ENCODE data around the gene GPSM1. TPM values are rescaled to one million over a fixed set of nuclear protein-coding genes. Genes with fewer than 3 reads are reported as not detected.

Gene GPSM1
- polyA plus RNA-seq, 1 of the 3 experiments (the other 2 are of a cell fraction) = 26.7 TPM

- H3K27ac ChIP-seq (ENCODE audit: low read depth in 2 of 2, low read length in 1 of 2) = no peak overlapping the region; a peak in 1 of 4 replicates
- POLR2A ChIA-PET = no interaction called here
- no peak overlapping the region for H3K4me2 ChIP-seq
- CTCF ChIA-PET = interaction anchor here (1.4 to 3.7 kb wide), 8 partner anchors 9 to 54 kb away, joined by 3 to 28 read pairs (median 8); partner anchors contain the start of genes DNLZ, GPSM1 and SNAPC4
- no peaks in the 10 kb centered on the region for H3K9me3 ChIP-seq
- no peak overlapping the region for H3K9ac ChIP-seq
- H3K9me2 ChIP-seq = no peaks in the 10 kb centered on the region
- no peaks in the 10 kb centered on the region for H3K27me3 ChIP-seq (ENCODE audit: insufficient read depth)
- no peaks in the 10 kb centered on the region for H4K20me1 ChIP-seq (ENCODE audit: insufficient read depth)
- peaks cover 0 to 62% of the 10 kb centered on the region in 2 experiments; a peak in 1 of 4 replicates for H3K4me1 ChIP-seq (ENCODE audit: control insufficient read depth in 1 of 2, insufficient read depth in 2 of 2, low read depth in 1 of 2, low read length in 1 of 2)
- H2AFZ ChIP-seq (ENCODE audit: low read depth) = no peak overlapping the region
- no peak overlapping the region for H3K4me3 ChIP-seq (ENCODE audit: low read depth in 2 of 2, low read length in 1 of 2)
- no peak for DNase-seq
- TF ChIP-seq GATA2 (CRISPR knock-in tag; IDR thresholded peaks at IDR 0.05) (no peak), YY1 (IDR thresholded peaks at IDR 0.05; ENCODE audit: low read depth) (no peak), CTCF (IDR thresholded peaks at IDR 0.05) (no peak), FOXM1 (IDR thresholded peaks at IDR 0.05; ENCODE audit: low read depth) (no peak), EP300 (IDR thresholded peaks at IDR 0.05; ENCODE audit: borderline replicate concordance in 1 of 2, low read depth in 1 of 2, low read length in 1 of 2) (no peak), MAX (IDR thresholded peaks at IDR 0.05; ENCODE audit: low read depth) (no peak), FOSL2 (IDR thresholded peaks at IDR 0.05; ENCODE audit: borderline replicate concordance, low read depth) (no peak), NFIC (IDR thresholded peaks at IDR 0.05; ENCODE audit: borderline replicate concordance) (no peak), RAD21 (IDR thresholded peaks at IDR 0.05; ENCODE audit: low read length) (no peak), POLR2AphosphoS5 (IDR thresholded peaks at IDR 0.05; ENCODE audit: low read depth, low read length) (no peak), RFX5 (IDR thresholded peaks at IDR 0.05; ENCODE audit: low read length) (no peak), PBX3 (IDR thresholded peaks at IDR 0.05) (no peak), TCF12 (IDR thresholded peaks at IDR 0.05) (no peak), MXI1 (IDR thresholded peaks at IDR 0.05; ENCODE audit: low read depth, low read length) (no peak), MEF2A (IDR thresholded peaks at IDR 0.05; ENCODE audit: borderline replicate concordance, low read depth) (no peak)
- TF ChIP-seq, protein P1, sequence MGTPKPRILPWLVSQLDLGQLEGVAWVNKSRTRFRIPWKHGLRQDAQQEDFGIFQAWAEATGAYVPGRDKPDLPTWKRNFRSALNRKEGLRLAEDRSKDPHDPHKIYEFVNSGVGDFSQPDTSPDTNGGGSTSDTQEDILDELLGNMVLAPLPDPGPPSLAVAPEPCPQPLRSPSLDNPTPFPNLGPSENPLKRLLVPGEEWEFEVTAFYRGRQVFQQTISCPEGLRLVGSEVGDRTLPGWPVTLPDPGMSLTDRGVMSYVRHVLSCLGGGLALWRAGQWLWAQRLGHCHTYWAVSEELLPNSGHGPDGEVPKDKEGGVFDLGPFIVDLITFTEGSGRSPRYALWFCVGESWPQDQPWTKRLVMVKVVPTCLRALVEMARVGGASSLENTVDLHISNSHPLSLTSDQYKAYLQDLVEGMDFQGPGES (IDR thresholded peaks at IDR 0.05; ENCODE audit: low read depth, low read length) = no peak
- TF ChIP-seq, protein P2, sequence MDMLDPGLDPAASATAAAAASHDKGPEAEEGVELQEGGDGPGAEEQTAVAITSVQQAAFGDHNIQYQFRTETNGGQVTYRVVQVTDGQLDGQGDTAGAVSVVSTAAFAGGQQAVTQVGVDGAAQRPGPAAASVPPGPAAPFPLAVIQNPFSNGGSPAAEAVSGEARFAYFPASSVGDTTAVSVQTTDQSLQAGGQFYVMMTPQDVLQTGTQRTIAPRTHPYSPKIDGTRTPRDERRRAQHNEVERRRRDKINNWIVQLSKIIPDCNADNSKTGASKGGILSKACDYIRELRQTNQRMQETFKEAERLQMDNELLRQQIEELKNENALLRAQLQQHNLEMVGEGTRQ (IDR thresholded peaks at IDR 0.05; ENCODE audit: borderline replicate concordance, low read depth, low read length) = no peak
- 84% methylated on average over 9 of the region's 20 CpGs for WGBS (ENCODE audit: low lambda C conversion rate)
- H3F3A ChIP-seq (replicated peaks; ENCODE audit: insufficient read depth) = no peaks in the 10 kb centered on the region
- H3K36me3 ChIP-seq (replicated peaks in 1 of 2; ENCODE audit: control insufficient read depth in 1 of 2, insufficient read depth in 2 of 2, low read length in 1 of 2) = peaks cover 0 to 11% of the 10 kb centered on the region in 2 experiments
- no peaks in the 10 kb centered on the region for H3K79me2 ChIP-seq (ENCODE audit: insufficient read depth)
Measured at GRCh38 chr9:136346927-136347465, 19.7 kb downstream of the GPSM1 start.

All from SK-N-SH (cell line).